ENCODE data around the gene ARHGEF2. TPM values are rescaled to one million over a fixed set of nuclear protein-coding genes. Genes with fewer than 3 reads are reported as not detected.
"Not testable (repeated sequence)": the region's sequence is repeated elsewhere in the genome, so short reads cannot be mapped to it uniquely, and the experiment has no call there.

Gene ARHGEF2
- polyA plus RNA-seq, 3 donors = 15.4 to 271 (median 18.6) TPM

- H3K36me3 Mint-ChIP-seq = peaks cover 47 to 59% of the 10 kb centered on the region in 2 donors
- TF ChIP-seq CTCF (IDR thresholded peaks at IDR 0.05) = no peak
- Histone ChIP-seq H3K27me3 (ENCODE audit: control insufficient read depth in 2 of 2, insufficient read depth in 2 of 2, low read length in 2 of 2) (no peaks in the 10 kb centered on the region), H3K9ac (ENCODE audit: insufficient read depth, low read length, poor library complexity, severe bottlenecking) (no peak overlapping the region), H3K4me2 (replicated peaks; ENCODE audit: extremely low read depth, low read length, poor library complexity, severe bottlenecking) (no peak overlapping the region), H3K9me3 (replicated peaks in 1 of 2; ENCODE audit: control insufficient read depth in 1 of 2, insufficient read depth in 1 of 2, low read length in 2 of 2) (no peaks in the 10 kb centered on the region), H3K4me3 (replicated peaks in 1 of 3; ENCODE audit: low read depth in 2 of 3, low read length in 3 of 3) (no peak overlapping the region), H3K4me1 (ENCODE audit: control insufficient read depth in 1 of 2, insufficient read depth in 2 of 2, low read length in 2 of 2) (peaks cover 18 to 38% of the 10 kb centered on the region in 2 donors), H3K27ac (ENCODE audit: low read depth in 1 of 2, low read length in 2 of 2) (peak overlapping the region in 1 of 2 donors; percentile 11), H4K20me1 (ENCODE audit: insufficient read depth, low read length) (peaks cover 51% of the 10 kb centered on the region), H3K36me3 (replicated peaks in 1 of 2; ENCODE audit: control insufficient read depth in 1 of 2, insufficient read depth in 2 of 2, low read length in 2 of 2) (peaks cover 49 to 52% of the 10 kb centered on the region in 2 donors), H3K79me2 (ENCODE audit: insufficient read depth, low read length) (peaks cover 57% of the 10 kb centered on the region), H2AFZ (ENCODE audit: insufficient read depth, low read depth, low read length, poor library complexity, severe bottlenecking) (no peak overlapping the region)
- no peaks in the 10 kb centered on the region for H3K9me3 Mint-ChIP-seq
- H3K27ac Mint-ChIP-seq = no peak overlapping the region
- H3K4me1 Mint-ChIP-seq = peaks cover 20% of the 10 kb centered on the region
- H3K4me3 Mint-ChIP-seq = no peak overlapping the region
- intact Hi-C loops (cut with micrococcal nuclease) = loop anchor here (5.0 kb wide), 2 partner anchors 120 to 135 kb away; partner anchors contain the start of genes LAMTOR2 (in 1 of the 2) and UBQLN4 (in 1 of the 2)
- DNase-seq = no peak
- WGBS (ENCODE audit: insufficient coverage) = no CpG with 5 or more reads among the region's 1 CpG
- H3K27me3 Mint-ChIP-seq (ENCODE audit: low read depth in 3 of 3) = no peaks in the 10 kb centered on the region
These were observed 46.3 kb downstream of the ARHGEF2 start for GRCh38 chr1:155932081-155932480.

GRCh38 chr1:155931332-155932038 is 46.9 kb downstream of the ARHGEF2 start:
- no peak for DNase-seq
- intact Hi-C loops (cut with micrococcal nuclease) = loop anchor here (5.0 kb wide), 2 partner anchors 121 to 136 kb away; partner anchors contain the start of genes LAMTOR2 (in 1 of the 2) and UBQLN4 (in 1 of the 2)
- H3K79me2 ChIP-seq (ENCODE audit: insufficient read depth, low read length) = peaks cover 63% of the 10 kb centered on the region
- H3K9ac ChIP-seq (ENCODE audit: insufficient read depth, low read length, poor library complexity, severe bottlenecking) = no peak overlapping the region
- no peaks in the 10 kb centered on the region for H3K27me3 Mint-ChIP-seq (ENCODE audit: low read depth in 3 of 3)
- peaks cover 55 to 58% of the 10 kb centered on the region in 2 donors for H3K36me3 ChIP-seq (replicated peaks in 1 of 2; ENCODE audit: control insufficient read depth in 1 of 2, insufficient read depth in 2 of 2, low read length in 2 of 2)
- H3K4me1 Mint-ChIP-seq = peaks cover 20% of the 10 kb centered on the region
- H3K36me3 Mint-ChIP-seq = peaks cover 53 to 65% of the 10 kb centered on the region in 2 donors
- no peaks in the 10 kb centered on the region for H3K9me3 ChIP-seq (replicated peaks in 1 of 2; ENCODE audit: control insufficient read depth in 1 of 2, insufficient read depth in 1 of 2, low read length in 2 of 2)
- H3K9me3 Mint-ChIP-seq = no peaks in the 10 kb centered on the region
- H3K4me3 Mint-ChIP-seq = no peak overlapping the region
- peak overlapping the region in 1 of 2 donors; percentile 11 for H3K27ac ChIP-seq (ENCODE audit: low read depth in 1 of 2, low read length in 2 of 2)
- 89% methylated on average over 5 of the region's 7 CpGs for WGBS (ENCODE audit: insufficient coverage)
- H3K4me3 ChIP-seq (replicated peaks in 1 of 3; ENCODE audit: low read depth in 2 of 3, low read length in 3 of 3) = no peak overlapping the region
- peak overlapping the region in 3 of 7 donors; percentile 65 to 83 (median 78) for H3K27ac Mint-ChIP-seq
- peaks cover 18 to 38% of the 10 kb centered on the region in 2 donors for H3K4me1 ChIP-seq (ENCODE audit: control insufficient read depth in 1 of 2, insufficient read depth in 2 of 2, low read length in 2 of 2)
- peaks cover 57% of the 10 kb centered on the region for H4K20me1 ChIP-seq (ENCODE audit: insufficient read depth, low read length)
- H2AFZ ChIP-seq (ENCODE audit: insufficient read depth, low read depth, low read length, poor library complexity, severe bottlenecking) = no peak overlapping the region
- no peaks in the 10 kb centered on the region for H3K27me3 ChIP-seq (ENCODE audit: control insufficient read depth in 2 of 2, insufficient read depth in 2 of 2, low read length in 2 of 2)
- H3K4me2 ChIP-seq (replicated peaks; ENCODE audit: extremely low read depth, low read length, poor library complexity, severe bottlenecking) = no peak overlapping the region
- TF ChIP-seq CTCF (IDR thresholded peaks at IDR 0.05) = no peak

DNA sequence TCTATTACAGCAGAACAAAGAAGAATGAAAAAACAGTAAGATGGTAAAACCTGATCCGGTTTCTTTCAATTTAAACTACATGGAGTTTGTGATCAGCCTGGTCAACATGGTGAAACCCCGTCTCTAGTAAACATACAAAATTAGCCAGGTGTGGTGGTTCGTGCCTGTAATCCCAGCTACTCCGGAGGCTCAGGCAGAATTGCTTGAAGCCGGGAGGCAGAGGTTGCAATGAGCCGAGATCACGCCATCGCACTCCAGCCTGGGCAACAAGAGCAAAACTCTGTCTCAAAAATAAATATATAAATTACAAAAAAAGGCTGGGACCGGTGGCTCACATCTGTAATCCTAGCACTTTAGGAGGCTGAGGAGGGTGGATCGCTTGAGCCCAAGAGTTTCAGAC is 47.6 kb downstream of the ARHGEF2 start:
- not testable (repeated sequence) for H2AFZ ChIP-seq (ENCODE audit: insufficient read depth, low read depth, low read length, poor library complexity, severe bottlenecking); H3K27me3 ChIP-seq (ENCODE audit: control insufficient read depth in 2 of 2, insufficient read depth in 2 of 2, low read length in 2 of 2); H3K9ac ChIP-seq (ENCODE audit: insufficient read depth, low read length, poor library complexity, severe bottlenecking); H3K4me2 ChIP-seq (replicated peaks; ENCODE audit: extremely low read depth, low read length, poor library complexity, severe bottlenecking); H3K9me3 Mint-ChIP-seq; H3K27me3 Mint-ChIP-seq (ENCODE audit: low read depth in 3 of 3); H3K4me3 ChIP-seq (replicated peaks in 1 of 3; ENCODE audit: low read depth in 2 of 3, low read length in 3 of 3); H3K4me3 Mint-ChIP-seq; DNase-seq; H3K9me3 ChIP-seq (replicated peaks in 1 of 2; ENCODE audit: control insufficient read depth in 1 of 2, insufficient read depth in 1 of 2, low read length in 2 of 2)
- peaks cover 18 to 38% of the 10 kb centered on the region in 2 donors for H3K4me1 ChIP-seq (ENCODE audit: control insufficient read depth in 1 of 2, insufficient read depth in 2 of 2, low read length in 2 of 2)
- Mint-ChIP-seq H3K4me1 (peaks cover 20% of the 10 kb centered on the region), H3K36me3 (peaks cover 60 to 73% of the 10 kb centered on the region in 2 donors), H3K27ac (peak overlapping the region in 2 of 7 donors; percentile 65 to 78)
- peaks cover 70% of the 10 kb centered on the region for H3K79me2 ChIP-seq (ENCODE audit: insufficient read depth, low read length)
- peaks cover 62 to 66% of the 10 kb centered on the region in 2 donors for H3K36me3 ChIP-seq (replicated peaks in 1 of 2; ENCODE audit: control insufficient read depth in 1 of 2, insufficient read depth in 2 of 2, low read length in 2 of 2)
- intact Hi-C loops (cut with micrococcal nuclease) = loop anchor here (5.0 kb wide), 2 partner anchors 122 to 137 kb away; partner anchors contain the start of genes LAMTOR2 (in 1 of the 2) and UBQLN4 (in 1 of the 2)
- WGBS (ENCODE audit: insufficient coverage) = 100% methylated on average over 2 of the region's 10 CpGs
- peak overlapping the region in 1 of 2 donors; percentile 48 for H3K27ac ChIP-seq (ENCODE audit: low read depth in 1 of 2, low read length in 2 of 2)
- H4K20me1 ChIP-seq (ENCODE audit: insufficient read depth, low read length) = peaks cover 64% of the 10 kb centered on the region
